ENCODE results near the gene ZFAND2A.

- TF ChIP-seq EZH2 (IDR thresholded peaks at IDR 0.05; ENCODE audit: low read length) = no peak
- TF ChIP-seq CTCF (optimal IDR thresholded peaks at IDR 0.05 in 1 of 3, IDR thresholded peaks at IDR 0.05 in 1 of 3, conservative IDR thresholded peaks at IDR 0.05 in 1 of 3; ENCODE audit: extremely low read depth in 1 of 3, insufficient read depth in 2 of 3, low read length in 3 of 3) = no peak
These were observed 49.1 kb upstream of the ZFAND2A start for GRCh38 chr7:1209097-1209496.

Data from keratinocyte (primary cell).